C4-2B (cell line): ENCODE measurements around the gene RGS10.

Experiments
- ZFX ChIP-seq: fragments of 450-650 bp; IDR thresholded peaks from 2 replicates; pipeline ENCODE4 v1.6.1; 2017
- TF ChIP-seq, protein P1 (sequence below): fragments of 450-650 bp; conservative IDR thresholded peaks from 2 replicates; pipeline ENCODE4 v1.5.1; 2017; ENCODE audit warnings: mild to moderate bottlenecking

DNA sequence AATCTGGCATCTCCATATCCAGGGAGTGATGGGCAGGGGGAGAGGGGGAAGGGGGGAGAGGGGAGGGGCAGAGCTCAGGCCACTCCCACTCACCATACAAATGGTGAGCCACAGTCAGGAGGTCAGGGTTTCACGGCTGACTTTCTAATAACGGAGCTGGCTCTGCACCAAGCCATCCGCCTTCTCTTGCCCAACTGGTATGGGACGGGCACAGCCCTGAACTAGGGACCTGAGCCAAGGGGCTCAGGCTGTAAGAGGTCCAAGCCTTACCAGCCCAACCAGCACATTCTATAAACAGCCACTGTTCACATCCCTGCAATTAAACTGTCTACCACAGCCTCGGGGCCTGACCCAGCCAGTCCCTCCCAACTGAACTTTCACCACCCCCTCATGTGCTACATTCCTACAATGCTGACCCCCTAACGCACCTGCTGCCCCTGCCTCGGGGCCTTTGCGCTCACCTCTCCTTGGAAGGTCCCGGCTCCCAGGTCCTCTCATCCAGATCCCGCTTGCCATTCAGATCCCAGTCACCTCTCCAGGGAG lies 32.5 kb downstream of the RGS10 start:
- TF ChIP-seq, protein P1, sequence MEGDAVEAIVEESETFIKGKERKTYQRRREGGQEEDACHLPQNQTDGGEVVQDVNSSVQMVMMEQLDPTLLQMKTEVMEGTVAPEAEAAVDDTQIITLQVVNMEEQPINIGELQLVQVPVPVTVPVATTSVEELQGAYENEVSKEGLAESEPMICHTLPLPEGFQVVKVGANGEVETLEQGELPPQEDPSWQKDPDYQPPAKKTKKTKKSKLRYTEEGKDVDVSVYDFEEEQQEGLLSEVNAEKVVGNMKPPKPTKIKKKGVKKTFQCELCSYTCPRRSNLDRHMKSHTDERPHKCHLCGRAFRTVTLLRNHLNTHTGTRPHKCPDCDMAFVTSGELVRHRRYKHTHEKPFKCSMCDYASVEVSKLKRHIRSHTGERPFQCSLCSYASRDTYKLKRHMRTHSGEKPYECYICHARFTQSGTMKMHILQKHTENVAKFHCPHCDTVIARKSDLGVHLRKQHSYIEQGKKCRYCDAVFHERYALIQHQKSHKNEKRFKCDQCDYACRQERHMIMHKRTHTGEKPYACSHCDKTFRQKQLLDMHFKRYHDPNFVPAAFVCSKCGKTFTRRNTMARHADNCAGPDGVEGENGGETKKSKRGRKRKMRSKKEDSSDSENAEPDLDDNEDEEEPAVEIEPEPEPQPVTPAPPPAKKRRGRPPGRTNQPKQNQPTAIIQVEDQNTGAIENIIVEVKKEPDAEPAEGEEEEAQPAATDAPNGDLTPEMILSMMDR: no peak
- no peak for TF ChIP-seq ZFX
